ENCODE data around the gene NTSR1.

The NTSR1 gene

DNA sequence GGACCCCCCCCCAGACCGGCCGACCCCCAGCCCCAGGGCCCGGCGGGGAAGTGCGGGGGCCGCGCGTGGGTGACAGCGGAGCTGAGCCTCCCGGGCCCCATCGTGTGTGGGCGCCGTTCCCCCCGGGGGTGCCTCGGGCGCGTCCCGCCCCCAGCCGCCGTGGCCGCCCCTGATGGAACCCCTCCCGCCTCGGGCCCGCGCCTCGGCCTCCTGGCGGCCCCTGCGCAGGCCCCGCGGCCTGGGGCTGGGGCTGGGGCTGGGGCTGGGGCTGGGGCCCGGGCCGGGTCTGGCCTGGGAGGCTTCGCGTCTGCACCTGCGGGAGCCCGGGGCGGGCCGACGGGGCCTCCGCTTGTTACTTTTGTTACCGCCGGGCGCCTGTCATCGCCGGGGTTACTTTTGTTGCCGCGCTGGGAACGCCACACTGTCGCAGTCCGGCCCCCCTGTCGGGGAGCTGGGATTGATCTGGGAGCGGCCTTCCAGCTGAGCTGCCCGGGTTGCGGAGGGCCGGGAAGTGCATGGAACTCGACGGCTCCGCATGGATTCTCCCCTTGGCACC lies 96.6 kb downstream of the NTSR1 start:
- Histone ChIP-seq H3K4me3 (peak overlapping the region; percentile 95), H3K27ac (peak overlapping the region; percentile 86 to 94)
- no peak for DNase-seq (ENCODE audit: low spot score)
- TF ChIP-seq, protein P1, sequence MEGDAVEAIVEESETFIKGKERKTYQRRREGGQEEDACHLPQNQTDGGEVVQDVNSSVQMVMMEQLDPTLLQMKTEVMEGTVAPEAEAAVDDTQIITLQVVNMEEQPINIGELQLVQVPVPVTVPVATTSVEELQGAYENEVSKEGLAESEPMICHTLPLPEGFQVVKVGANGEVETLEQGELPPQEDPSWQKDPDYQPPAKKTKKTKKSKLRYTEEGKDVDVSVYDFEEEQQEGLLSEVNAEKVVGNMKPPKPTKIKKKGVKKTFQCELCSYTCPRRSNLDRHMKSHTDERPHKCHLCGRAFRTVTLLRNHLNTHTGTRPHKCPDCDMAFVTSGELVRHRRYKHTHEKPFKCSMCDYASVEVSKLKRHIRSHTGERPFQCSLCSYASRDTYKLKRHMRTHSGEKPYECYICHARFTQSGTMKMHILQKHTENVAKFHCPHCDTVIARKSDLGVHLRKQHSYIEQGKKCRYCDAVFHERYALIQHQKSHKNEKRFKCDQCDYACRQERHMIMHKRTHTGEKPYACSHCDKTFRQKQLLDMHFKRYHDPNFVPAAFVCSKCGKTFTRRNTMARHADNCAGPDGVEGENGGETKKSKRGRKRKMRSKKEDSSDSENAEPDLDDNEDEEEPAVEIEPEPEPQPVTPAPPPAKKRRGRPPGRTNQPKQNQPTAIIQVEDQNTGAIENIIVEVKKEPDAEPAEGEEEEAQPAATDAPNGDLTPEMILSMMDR (IDR thresholded peaks at IDR 0.05) = no peak

DNA sequence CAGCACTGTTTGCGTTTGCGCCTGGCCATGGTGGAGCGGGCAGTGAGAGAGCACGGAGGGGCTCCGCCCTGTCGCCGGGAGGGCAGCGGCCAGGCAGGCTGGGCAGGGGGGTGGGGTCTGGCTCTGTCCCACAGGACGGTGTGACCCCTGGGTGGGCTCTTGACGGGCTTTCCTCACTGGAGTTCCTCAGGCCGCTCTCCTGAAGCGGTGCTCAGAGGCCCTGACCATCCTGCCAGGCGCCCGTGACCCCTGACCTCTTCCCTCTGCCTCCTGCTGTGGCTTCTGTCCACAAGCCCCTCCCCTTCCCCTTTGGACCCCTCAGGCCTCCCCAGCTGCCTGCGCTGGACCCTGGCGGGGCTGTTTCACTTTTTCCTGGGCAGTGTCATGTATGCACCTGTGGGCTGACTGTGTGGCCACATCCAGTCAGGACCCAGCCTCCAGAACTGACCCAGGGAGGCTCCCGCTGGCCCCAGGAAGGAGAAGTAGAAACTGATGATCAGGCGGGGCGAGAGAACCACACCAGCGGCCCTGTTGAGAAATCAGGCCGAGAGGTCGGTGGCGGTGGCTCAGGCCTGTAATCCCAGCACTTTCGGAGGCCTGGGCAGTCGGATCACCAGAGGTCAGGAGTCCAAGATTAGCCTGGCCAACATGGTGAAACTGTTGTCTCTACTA lies 97.2 kb downstream of the NTSR1 start:
- DNase-seq (ENCODE audit: low spot score) = no peak
- Histone ChIP-seq H3K27ac (peak overlapping the region; percentile 86 to 94), H3K4me3 (peak overlapping the region; percentile 95)
- TF ChIP-seq, protein P1 (IDR thresholded peaks at IDR 0.05) = no peak

DNA sequence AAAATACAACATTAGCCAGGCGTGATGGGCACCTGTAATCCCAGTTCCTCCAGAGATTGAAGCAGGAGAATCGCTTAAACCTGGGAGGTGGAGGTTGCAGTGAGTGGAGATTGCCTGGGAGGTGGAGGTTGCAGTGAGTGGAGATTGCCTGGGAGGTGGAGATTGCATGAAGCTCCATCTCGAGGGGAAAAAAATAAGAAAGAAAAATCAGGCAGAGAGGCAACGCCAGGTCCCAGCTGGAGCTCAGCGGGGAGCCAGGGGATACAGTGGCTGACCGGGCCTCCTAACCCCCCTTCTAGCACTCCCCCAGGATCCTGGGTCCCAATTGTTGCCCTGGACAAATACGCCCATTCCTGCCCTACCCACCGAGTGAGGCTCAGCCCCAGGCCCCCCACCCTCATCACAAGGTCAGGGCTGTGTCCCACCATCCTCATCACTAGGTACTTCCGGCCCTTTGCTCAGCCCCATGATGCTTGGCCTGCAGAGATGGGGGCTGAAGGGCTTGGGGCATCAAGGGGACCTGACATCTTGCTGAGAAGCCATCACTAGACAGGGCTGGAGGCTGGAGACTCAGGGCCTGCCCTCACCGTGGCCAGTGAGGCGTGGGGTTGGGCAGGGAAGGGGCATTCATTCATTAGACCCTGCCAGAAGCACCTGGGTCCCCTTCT lies 97.9 kb downstream of the NTSR1 start:
- no peak for DNase-seq (ENCODE audit: low spot score)
- peak overlapping the region; percentile 95 for H3K4me3 ChIP-seq
- H3K27ac ChIP-seq = peak overlapping the region in 1 of 2 donors; percentile 94
- TF ChIP-seq, protein P1 (IDR thresholded peaks at IDR 0.05) = no peak

DNA sequence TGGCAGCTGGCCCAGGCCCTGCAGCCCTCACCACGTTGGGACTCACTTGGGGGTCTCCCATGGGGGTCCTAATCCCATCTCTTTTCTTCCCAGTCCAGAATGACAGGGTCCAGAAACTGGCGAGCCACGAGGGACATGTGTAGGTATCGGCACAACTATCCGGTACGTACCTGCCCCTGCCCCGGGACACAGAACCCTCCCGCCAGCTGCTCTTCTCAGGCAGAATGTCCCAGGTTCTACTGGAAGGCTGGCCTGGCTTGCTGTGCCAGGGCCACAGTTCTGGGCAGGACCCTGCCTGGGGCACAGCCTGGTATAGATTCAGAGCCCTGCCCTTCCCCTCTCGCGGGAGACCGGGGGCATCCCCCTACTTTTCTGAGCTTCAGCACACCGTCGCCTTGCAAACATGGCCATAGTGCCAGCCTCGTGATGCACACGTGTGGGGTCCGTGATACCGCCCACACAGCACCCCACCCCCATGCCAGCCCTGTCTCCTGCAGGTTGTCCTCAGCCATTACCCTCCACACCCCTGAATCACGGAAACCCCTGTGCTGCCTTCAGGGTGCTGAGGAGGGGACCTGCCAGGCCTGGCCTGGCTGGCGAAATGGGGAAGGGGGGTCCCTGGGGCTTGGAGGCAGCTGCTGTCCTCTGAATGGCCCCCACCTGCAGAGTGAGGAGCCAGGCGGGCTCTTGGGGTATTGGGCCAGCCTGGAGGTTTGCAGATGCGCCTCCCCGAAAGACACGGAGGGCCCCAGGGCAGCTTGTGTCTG lies 99.0 kb downstream of the NTSR1 start:
- Histone ChIP-seq H3K4me3 (no peak overlapping the region), H3K27ac (no peak overlapping the region)
- TF ChIP-seq, protein P1 (IDR thresholded peaks at IDR 0.05) = no peak
- DNase-seq (ENCODE audit: low spot score) = no peak

DNA sequence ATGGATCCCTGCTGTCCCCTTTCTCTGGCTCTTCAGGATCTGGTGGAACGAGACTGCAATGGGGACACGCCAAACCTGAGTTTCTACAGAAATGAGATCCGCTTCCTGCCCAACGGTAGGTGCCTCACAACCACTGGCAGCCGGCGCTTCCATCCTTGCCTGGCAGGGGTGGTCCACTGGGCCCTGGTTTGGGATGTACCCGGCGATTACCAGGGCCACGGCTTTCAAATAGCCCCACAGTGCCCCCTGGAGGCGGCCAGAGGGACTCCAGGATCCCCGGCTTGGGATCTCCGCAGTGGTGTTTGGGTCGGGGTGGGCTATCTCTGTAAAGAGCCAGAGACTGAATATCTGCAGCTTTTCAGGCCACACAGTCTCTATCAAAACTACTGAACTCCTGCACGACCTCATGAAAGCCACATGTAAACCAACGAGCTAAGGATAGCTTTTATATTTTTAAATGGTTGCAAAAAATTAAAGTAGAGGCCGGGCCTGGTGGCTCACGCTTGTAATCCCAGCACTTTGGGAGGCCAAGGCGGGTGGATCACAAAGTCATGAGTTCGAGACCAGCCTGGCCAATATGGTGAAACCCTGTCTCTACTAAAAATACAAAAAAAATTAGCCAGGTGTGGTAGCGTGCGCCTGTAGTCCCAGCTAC lies 99.7 kb downstream of the NTSR1 start:
- Histone ChIP-seq H3K4me3 (no peak overlapping the region), H3K27ac (no peak overlapping the region)
- TF ChIP-seq, protein P1 (IDR thresholded peaks at IDR 0.05) = peak; percentile 96
- no peak for DNase-seq (ENCODE audit: low spot score)

DNA sequence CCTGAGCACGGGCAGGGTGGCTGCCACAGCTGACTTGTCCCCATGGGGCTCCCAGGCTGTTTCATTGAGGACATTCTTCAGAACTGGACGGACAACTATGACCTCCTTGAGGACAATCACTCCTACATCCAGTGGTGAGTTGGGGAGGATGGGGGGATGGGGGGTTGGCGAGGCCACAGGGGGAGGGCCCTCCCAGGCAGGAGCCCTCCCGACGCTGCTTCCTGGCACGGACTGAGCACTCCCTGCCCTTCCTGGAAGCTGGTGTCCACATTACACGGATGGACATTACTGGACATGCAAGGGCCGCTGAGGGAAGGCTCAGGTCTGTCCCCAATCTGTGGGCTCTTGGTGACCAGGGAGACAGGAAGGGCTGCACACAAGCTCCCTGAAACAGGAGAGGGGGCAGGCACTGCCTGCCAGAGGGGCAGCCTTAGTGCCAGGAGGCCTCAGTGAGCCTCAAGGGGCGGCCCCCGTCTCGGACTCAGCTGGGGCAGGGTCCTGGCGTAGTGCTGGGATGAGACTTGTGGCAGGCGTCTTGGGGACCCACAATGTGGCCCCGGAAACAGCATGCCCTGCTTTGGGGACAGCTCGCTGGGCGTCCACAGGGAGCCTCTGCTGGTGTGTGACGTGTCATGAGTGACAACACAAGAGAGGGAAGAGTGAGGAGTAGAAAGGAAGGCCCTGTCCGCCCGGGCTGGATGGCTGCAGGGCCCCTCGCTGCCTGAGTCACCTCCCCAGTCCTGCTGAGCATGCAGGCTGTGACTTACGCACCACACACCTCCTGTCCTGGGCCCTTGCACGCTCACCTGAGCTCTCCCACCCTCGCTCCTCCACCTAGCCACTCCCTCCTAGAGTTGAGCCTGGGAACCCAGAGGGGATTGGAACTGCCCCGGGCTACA lies 101.1 kb downstream of the NTSR1 start:
- Histone ChIP-seq H3K27ac (no peak overlapping the region), H3K4me3 (no peak overlapping the region)
- no peak for DNase-seq (ENCODE audit: low spot score)
- TF ChIP-seq, protein P1 (IDR thresholded peaks at IDR 0.05) = no peak

Measured in coronary artery (tissue), 2 donors.